GM13976 (cell line): ENCODE measurements around the gene ACOX1.

Source experiments
- DNase-seq: peaks from one replicate; pipeline ENCODE4 v3.0.0; 2012; ENCODE audit warnings: low spot score
- CTCF ChIP-seq: IDR thresholded peaks from 2 replicates; pipeline ENCODE4 v1.5.1; 2012; ENCODE audit warnings: borderline replicate concordance, mild to moderate bottlenecking; ENCODE audit not compliant: insufficient read depth; ENCODE audit errors: extremely low read depth, missing control alignments, control extremely low read depth
- in situ Hi-C: fragments of 300-500 bp; cut with MboI; formaldehyde crosslinking; loops from one replicate; pipeline ENCODE4 v1.12.0; 2022; ENCODE audit warnings: low sequenced_read_pairs, mixed read lengths, inconsistent platforms; ENCODE audit not compliant: unreplicated experiment

Gene ACOX1

GRCh38 chr17:75959051-75959838 is 19.7 kb downstream of the ACOX1 start:
- no peak for TF ChIP-seq CTCF
- in situ Hi-C loops = no loop called here
- DNase-seq = no peak

- TF ChIP-seq CTCF = no peak
- in situ Hi-C loops = no loop called here
- DNase-seq = no peak
These were observed 28.0 kb downstream of the ACOX1 start for GRCh38 chr17:75950855-75951554.

GRCh38 chr17:75950421-75950820 is 28.5 kb downstream of the ACOX1 start:
- no peak for TF ChIP-seq CTCF
- in situ Hi-C loops = no loop called here
- DNase-seq = no peak

- in situ Hi-C loops = no loop called here
- no peak for TF ChIP-seq CTCF
- no peak for DNase-seq
These were observed 33.8 kb downstream of the ACOX1 start for GRCh38 chr17:75945211-75945610.

GRCh38 chr17:75943491-75943890 is 35.5 kb downstream of the ACOX1 start:
- no peak for TF ChIP-seq CTCF
- DNase-seq = no peak
- in situ Hi-C loops = no loop called here

GRCh38 chr17:75942473-75942872 is 36.5 kb downstream of the ACOX1 start:
- in situ Hi-C loops = no loop called here
- TF ChIP-seq CTCF = no peak
- DNase-seq = no peak

- in situ Hi-C loops = no loop called here
- DNase-seq = no peak
- no peak for TF ChIP-seq CTCF
These were observed 37.5 kb downstream of the ACOX1 start for GRCh38 chr17:75941442-75941819.
